H1 (cell line): ENCODE data around the gene OR7G2. TPM values are rescaled to one million over a fixed set of nuclear protein-coding genes. Genes with fewer than 3 reads are reported as not detected.

ENCODE experiments used
- CHD2 ChIP-seq: IDR thresholded peaks from 2 replicates; pipeline ENCODE4 v1.6.1; 2012; ENCODE audit warnings: low read length, improper control_type of control experiment
- polyA plus RNA-seq, 7 experiments: library from polyadenylated mRNA; depleted of rRNA in 3 of 7; stranded (reverse) in 5 of 7; unstranded in 2 of 7; fragments of >200 nt in 5 of 7; fragments of 200-250 nt in 2 of 7; gene quantifications; 1 replicate in 5 of 7; 2 replicates in 1 of 7; 4 replicates in 1 of 7; pipeline versions ENCODE4 v1.2.1 to v1.2.3, GENCODE V29; 2011 to 2013; ENCODE audit warnings: missing spikeins in 2 of 7, mixed read lengths in 2 of 7
- total RNA-seq: library from RNA; stranded (reverse); fragmentation: NEBNext Ultra II Directional; extraction: Animal tissue kit (Norgen Biotek cat#: 25700); gene quantifications from 2 replicates; pipeline ENCODE4 v1.2.1, GENCODE V29; 2021

The OR7G2 gene
- total and polyA plus RNA-seq, 2 of the 8 experiments (the other 6 are each of a cell fraction or from before 2014, with no cell fraction given): not detected

GRCh38 chr19:9150650-9151049 is 43.4 kb upstream of the OR7G2 start (continued):
- TF ChIP-seq CHD2: no peak
